Measurements from ENCODE around the gene ELAVL2.

ELAVL2 gene

GRCh38 chr9:23769307-23769935 is 56.6 kb downstream of the ELAVL2 start:
- DNase-seq (ENCODE audit: low read depth, low spot score) = no peak

GRCh38 chr9:23768861-23769260 is 57.2 kb downstream of the ELAVL2 start:
- no peak for DNase-seq (ENCODE audit: low read depth, low spot score)

GRCh38 chr9:23766613-23767012 is 59.4 kb downstream of the ELAVL2 start:
- DNase-seq (ENCODE audit: low read depth, low spot score) = no peak

- no peak for DNase-seq (ENCODE audit: low read depth, low spot score)
Measured at GRCh38 chr9:23765561-23765960, 60.5 kb downstream of the ELAVL2 start.

- no peak for DNase-seq (ENCODE audit: low read depth, low spot score)
Measured at GRCh38 chr9:23764219-23764618, 61.8 kb downstream of the ELAVL2 start.

- no peak for DNase-seq (ENCODE audit: low read depth, low spot score)
Measured at GRCh38 chr9:23754551-23754950, 71.5 kb downstream of the ELAVL2 start.

- no peak for DNase-seq (ENCODE audit: low read depth, low spot score)
Measured at GRCh38 chr9:23752859-23753258, 73.2 kb downstream of the ELAVL2 start.

- no peak for DNase-seq (ENCODE audit: low read depth, low spot score)
Measured at GRCh38 chr9:23751633-23752032, 74.4 kb downstream of the ELAVL2 start.

GRCh38 chr9:23750808-23751207 is 75.2 kb downstream of the ELAVL2 start:
- no peak for DNase-seq (ENCODE audit: low read depth, low spot score)

- no peak for DNase-seq (ENCODE audit: low read depth, low spot score)
Measured at GRCh38 chr9:23747088-23748075, 78.7 kb downstream of the ELAVL2 start.

GRCh38 chr9:23746317-23746716 is 79.7 kb downstream of the ELAVL2 start:
- no peak for DNase-seq (ENCODE audit: low read depth, low spot score)

GRCh38 chr9:23743036-23743435 is 83.0 kb downstream of the ELAVL2 start:
- DNase-seq (ENCODE audit: low read depth, low spot score) = no peak

GRCh38 chr9:23741351-23741750 is 84.7 kb downstream of the ELAVL2 start:
- DNase-seq (ENCODE audit: low read depth, low spot score) = no peak

GRCh38 chr9:23740531-23740930 is 85.5 kb downstream of the ELAVL2 start:
- no peak for DNase-seq (ENCODE audit: low read depth, low spot score)

GRCh38 chr9:23739753-23740152 is 86.3 kb downstream of the ELAVL2 start:
- DNase-seq (ENCODE audit: low read depth, low spot score) = no peak

GRCh38 chr9:23736293-23736692 is 89.7 kb downstream of the ELAVL2 start:
- no peak for DNase-seq (ENCODE audit: low read depth, low spot score)

- no peak for DNase-seq (ENCODE audit: low read depth, low spot score)
Measured at GRCh38 chr9:23733495-23734078, 92.5 kb downstream of the ELAVL2 start.

- no peak for DNase-seq (ENCODE audit: low read depth, low spot score)
Measured at GRCh38 chr9:23731353-23731752, 94.7 kb downstream of the ELAVL2 start.

- DNase-seq (ENCODE audit: low read depth, low spot score) = no peak
Measured at GRCh38 chr9:23730364-23730763, 95.7 kb downstream of the ELAVL2 start.

GRCh38 chr9:23728736-23729135 is 97.3 kb downstream of the ELAVL2 start:
- DNase-seq (ENCODE audit: low read depth, low spot score) = no peak

- no peak for DNase-seq (ENCODE audit: low read depth, low spot score)
Measured at GRCh38 chr9:23725279-23725946, 100.6 kb downstream of the ELAVL2 start.

- DNase-seq (ENCODE audit: low read depth, low spot score) = no peak
Measured at GRCh38 chr9:23723672-23724071, 102.4 kb downstream of the ELAVL2 start.
